BJ (cell line): ENCODE measurements around the gene MVB12B. TPM values are rescaled to one million over a fixed set of nuclear protein-coding genes. Genes with fewer than 3 reads are reported as not detected.

Experiments
- CTCF ChIA-PET: fragments of 350-600 bp; formaldehyde crosslinking; extraction: SDS; loops from one replicate; lab custom pipeline; 2021; ENCODE audit warnings: antibody characterized with exemption, inconsistent platforms; lab: Yijun Ruan, JAX
- POLR2A ChIA-PET: fragments of 300-600 bp; sonication (Branson Sonifier 250); formaldehyde crosslinking; extraction: SDS; loops from one replicate; lab custom pipeline; 2021; ENCODE audit warnings: antibody characterized with exemption; lab: Charles Lee
- DNase-seq: peaks from one replicate; pipeline ENCODE4 v3.0.0-alpha.2; 2011; ENCODE audit warnings: low read depth
- H3K27me3 ChIP-seq: 2 replicates; pipeline ENCODE4 v1.6.0; 2011; ENCODE audit warnings: low read length; ENCODE audit not compliant: control insufficient read depth, insufficient read depth
- H3K36me3 ChIP-seq: 2 replicates; pipeline ENCODE4 v1.5.1; 2011; ENCODE audit warnings: low read length; ENCODE audit not compliant: control insufficient read depth, insufficient read depth
- H3K4me3 ChIP-seq: 2 replicates; pipeline ENCODE4 v1.5.1; 2011; ENCODE audit warnings: low read depth, mild to moderate bottlenecking, control low read depth, low read length
- polyA plus RNA-seq: library from polyadenylated mRNA; depleted of rRNA; stranded (reverse); fragments of >200 nt; gene quantifications from 2 replicates; pipeline ENCODE4 v1.2.3, GENCODE V29; 2011
- TF ChIP-seq, protein P1 (sequence below): IDR thresholded peaks from 2 replicates; pipeline ENCODE4 v1.5.1; 2011; ENCODE audit warnings: low read depth, mild to moderate bottlenecking, control low read depth, inconsistent platforms, low read length, moderate library complexity; ENCODE audit not compliant: insufficient read depth

Gene MVB12B
- polyA plus RNA-seq, 1 experiment, result 2.7 TPM

DNA sequence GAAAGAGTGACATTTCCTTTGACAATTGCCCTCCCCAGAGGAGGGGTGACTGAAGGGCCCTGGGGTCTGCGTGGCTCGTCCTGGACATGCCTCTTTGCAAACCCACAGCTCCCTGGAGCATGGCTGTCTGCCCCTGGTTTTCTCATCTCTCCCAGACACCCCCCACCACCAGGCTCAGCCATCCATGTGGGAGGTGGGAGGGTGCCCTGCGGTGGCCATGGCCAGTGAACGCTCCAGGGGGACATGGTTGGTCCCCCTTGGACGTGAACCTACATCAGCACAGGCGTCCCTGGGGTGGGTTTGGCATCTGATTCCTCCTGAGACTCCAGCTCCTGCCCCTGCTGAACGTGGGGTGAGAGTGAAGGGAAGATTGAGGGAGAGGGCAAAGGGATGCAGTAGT lies 219.4 kb downstream of the MVB12B start:
- H3K27me3 ChIP-seq, result no peaks in the 10 kb centered on the region; the same call in 1 of the 2 replicates
- no peak overlapping the region for H3K4me3 ChIP-seq
- TF ChIP-seq, protein P1, sequence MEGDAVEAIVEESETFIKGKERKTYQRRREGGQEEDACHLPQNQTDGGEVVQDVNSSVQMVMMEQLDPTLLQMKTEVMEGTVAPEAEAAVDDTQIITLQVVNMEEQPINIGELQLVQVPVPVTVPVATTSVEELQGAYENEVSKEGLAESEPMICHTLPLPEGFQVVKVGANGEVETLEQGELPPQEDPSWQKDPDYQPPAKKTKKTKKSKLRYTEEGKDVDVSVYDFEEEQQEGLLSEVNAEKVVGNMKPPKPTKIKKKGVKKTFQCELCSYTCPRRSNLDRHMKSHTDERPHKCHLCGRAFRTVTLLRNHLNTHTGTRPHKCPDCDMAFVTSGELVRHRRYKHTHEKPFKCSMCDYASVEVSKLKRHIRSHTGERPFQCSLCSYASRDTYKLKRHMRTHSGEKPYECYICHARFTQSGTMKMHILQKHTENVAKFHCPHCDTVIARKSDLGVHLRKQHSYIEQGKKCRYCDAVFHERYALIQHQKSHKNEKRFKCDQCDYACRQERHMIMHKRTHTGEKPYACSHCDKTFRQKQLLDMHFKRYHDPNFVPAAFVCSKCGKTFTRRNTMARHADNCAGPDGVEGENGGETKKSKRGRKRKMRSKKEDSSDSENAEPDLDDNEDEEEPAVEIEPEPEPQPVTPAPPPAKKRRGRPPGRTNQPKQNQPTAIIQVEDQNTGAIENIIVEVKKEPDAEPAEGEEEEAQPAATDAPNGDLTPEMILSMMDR, result no peak
- ChIA-PET CTCF (interaction anchor here (0.6 to 3.5 kb wide), 3 partner anchors 11 to 35 kb away, joined by 3 to 10 read pairs (median 3); no protein-coding TSS in a partner anchor), POLR2A (no interaction called here)
- DNase-seq, result no peak
- no peaks in the 10 kb centered on the region for H3K36me3 ChIP-seq

DNA sequence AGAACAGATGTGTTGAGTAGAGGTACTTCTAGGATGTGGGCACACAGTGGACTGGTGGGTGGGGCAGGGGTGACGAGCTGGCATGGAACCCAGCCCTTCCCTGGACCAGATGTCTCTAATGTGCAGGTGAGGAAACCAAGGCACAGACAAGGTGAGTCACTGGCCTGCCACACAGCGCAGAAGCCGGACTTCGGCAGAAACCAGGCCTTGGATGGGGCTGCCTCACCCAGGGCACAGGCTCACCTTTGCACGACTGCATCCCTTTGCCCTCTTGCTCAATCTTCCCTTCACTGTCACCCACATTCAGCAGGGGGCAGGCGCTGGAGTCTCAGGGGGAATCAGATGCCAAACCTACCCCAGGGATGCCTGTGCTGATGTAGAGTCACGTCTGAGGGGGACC lies 221.7 kb downstream of the MVB12B start:
- H3K4me3 ChIP-seq, result no peak overlapping the region
- H3K27me3 ChIP-seq, result no peaks in the 10 kb centered on the region; the same call in 1 of the 2 replicates
- CTCF ChIA-PET, result interaction anchor here (1.5 to 12.6 kb wide), 4 partner anchors 10 to 57 kb away, joined by 3 to 209 read pairs (median 9); no protein-coding TSS in a partner anchor
- no peaks in the 10 kb centered on the region for H3K36me3 ChIP-seq
- DNase-seq, result no peak
- POLR2A ChIA-PET, result no interaction called here
- TF ChIP-seq, protein P1, result no peak

DNA sequence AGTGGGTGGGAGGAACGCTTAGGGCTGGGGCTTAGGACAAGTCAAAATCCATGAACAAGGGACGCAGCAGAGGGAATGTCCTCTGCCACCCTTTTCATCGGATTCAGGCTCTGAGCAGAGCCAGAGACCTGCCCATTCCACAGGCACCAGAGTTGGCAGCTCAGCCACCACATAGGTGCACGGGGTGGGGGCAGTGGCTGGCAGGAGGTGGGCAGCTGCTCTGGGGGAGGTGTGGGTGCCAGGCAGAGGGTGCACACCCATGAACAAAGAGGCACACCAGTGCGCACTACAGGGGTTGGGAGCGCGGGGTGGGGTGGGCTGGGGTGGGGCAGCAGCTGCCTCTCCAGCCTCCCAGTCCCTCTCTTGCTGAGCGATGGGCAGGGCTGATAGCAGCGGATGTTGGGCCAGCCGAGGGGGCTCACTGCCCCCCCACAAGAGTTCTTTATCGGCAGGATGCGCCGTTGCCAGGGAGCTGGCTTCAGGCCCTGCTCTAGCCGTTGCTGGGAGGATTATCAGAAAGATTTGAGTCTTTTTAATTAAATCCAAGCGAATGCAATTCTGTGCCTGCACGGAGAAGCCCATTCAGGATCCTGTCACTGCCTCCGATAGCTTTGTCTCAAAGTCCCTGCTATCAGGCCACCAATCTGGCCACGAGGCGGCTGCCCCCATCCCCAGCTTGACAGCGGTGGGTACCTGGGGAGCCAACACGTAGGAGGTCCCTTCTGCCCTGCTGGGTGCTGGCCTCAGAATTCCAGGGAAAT lies 222.8 kb downstream of the MVB12B start:
- CTCF ChIA-PET, result interaction anchor here (0.6 to 12.6 kb wide), 5 partner anchors 8 to 157 kb away, joined by 3 to 209 read pairs (median 3); no protein-coding TSS in a partner anchor
- no peak for DNase-seq
- POLR2A ChIA-PET, result no interaction called here
- TF ChIP-seq, protein P1, result no peak
- no peak overlapping the region for H3K4me3 ChIP-seq
- no peaks in the 10 kb centered on the region for H3K36me3 ChIP-seq
- no peaks in the 10 kb centered on the region; the same call in 1 of the 2 replicates for H3K27me3 ChIP-seq

DNA sequence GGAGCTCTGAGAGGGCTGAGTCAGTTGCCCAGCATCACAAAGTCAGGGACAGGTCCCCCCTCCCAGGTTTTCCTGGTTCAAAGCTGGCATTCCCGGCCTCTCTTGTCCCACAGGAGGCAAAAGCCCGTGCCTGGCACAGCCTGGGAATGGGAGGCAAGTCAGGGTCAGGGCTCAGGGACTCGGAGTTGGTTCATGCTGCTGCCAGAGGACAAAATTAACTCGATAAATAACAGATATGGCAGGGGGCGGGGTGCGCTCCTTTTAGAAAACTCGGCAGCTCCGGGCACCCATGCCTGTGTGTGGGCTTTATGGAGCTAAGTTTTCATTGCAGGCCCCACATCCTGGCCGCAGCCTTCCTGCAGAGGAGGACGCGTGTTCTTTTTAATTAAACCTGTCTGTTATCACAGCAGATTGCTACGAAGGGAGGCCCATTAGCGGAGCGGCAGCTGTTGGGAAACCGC lies 224.3 kb downstream of the MVB12B start:
- Histone ChIP-seq H3K36me3 (no peaks in the 10 kb centered on the region), H3K4me3 (no peak overlapping the region), H3K27me3 (no peaks in the 10 kb centered on the region; the same call in 1 of the 2 replicates)
- ChIA-PET CTCF (interaction anchor here (1.1 to 12.6 kb wide), 3 partner anchors 20 to 59 kb away, joined by 3 to 209 read pairs (median 4); no protein-coding TSS in a partner anchor), POLR2A (no interaction called here)
- DNase-seq, result no peak
- TF ChIP-seq, protein P1, result no peak

DNA sequence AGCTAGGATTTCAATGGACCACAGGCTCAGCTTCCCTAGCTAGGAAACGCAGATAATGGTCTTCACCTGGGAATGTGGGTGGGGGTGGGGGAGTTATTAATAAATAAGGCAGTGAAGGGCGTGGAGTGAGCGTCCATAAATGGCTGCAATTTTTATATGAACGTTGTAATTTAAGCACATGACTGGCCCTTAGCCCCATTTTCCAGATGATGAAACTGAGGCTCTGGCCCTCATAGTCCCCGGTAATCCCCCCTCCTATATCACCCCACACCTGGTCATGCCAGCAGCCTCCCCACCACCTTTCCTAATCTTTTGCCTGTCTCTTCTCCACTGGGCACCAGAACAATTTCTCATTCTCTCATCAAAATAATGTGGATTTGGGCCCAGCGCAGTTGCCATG lies 225.2 kb downstream of the MVB12B start:
- ChIA-PET CTCF (interaction anchor here (0.8 to 12.6 kb wide), 4 partner anchors 26 to 70 kb away, joined by 3 to 209 read pairs (median 4); no protein-coding TSS in a partner anchor), POLR2A (no interaction called here)
- DNase-seq, result no peak
- TF ChIP-seq, protein P1, result no peak
- Histone ChIP-seq H3K27me3 (no peaks in the 10 kb centered on the region; the same call in 1 of the 2 replicates), H3K4me3 (no peak overlapping the region), H3K36me3 (no peaks in the 10 kb centered on the region)
